ENCODE data around the gene CRYL1.
"Not testable (repeated sequence)": the region's sequence is repeated elsewhere in the genome, so short reads cannot be mapped to it uniquely, and the experiment has no call there.

The CRYL1 gene

GRCh38 chr13:20448470-20448869, 77.2 kb downstream of the CRYL1 start:
- no peak for DNase-seq

GRCh38 chr13:20446900-20447299, 78.8 kb downstream of the CRYL1 start:
- DNase-seq: no peak

GRCh38 chr13:20446405-20446804, 79.3 kb downstream of the CRYL1 start:
- DNase-seq: no peak

- DNase-seq: no peak
Measured at GRCh38 chr13:20442798-20443381, 82.8 kb downstream of the CRYL1 start.

GRCh38 chr13:20442375-20442774, 83.3 kb downstream of the CRYL1 start:
- no peak for DNase-seq

GRCh38 chr13:20441879-20442278, 83.8 kb downstream of the CRYL1 start:
- DNase-seq: no peak

GRCh38 chr13:20441056-20441455, 84.6 kb downstream of the CRYL1 start:
- DNase-seq: no peak

- no peak for DNase-seq
Measured at GRCh38 chr13:20439261-20439660, 86.4 kb downstream of the CRYL1 start.

GRCh38 chr13:20438801-20439200, 86.9 kb downstream of the CRYL1 start:
- no peak for DNase-seq

GRCh38 chr13:20436505-20436904, 89.2 kb downstream of the CRYL1 start:
- DNase-seq: no peak

- DNase-seq: no peak
Measured at GRCh38 chr13:20435616-20436368, 89.9 kb downstream of the CRYL1 start.

- DNase-seq: not testable (repeated sequence)
Measured at GRCh38 chr13:20434210-20434609, 91.4 kb downstream of the CRYL1 start.

GRCh38 chr13:20431687-20432384, 93.8 kb downstream of the CRYL1 start:
- no peak for DNase-seq

GRCh38 chr13:20431080-20431479, 94.6 kb downstream of the CRYL1 start:
- no peak for DNase-seq

GRCh38 chr13:20430296-20430695, 95.4 kb downstream of the CRYL1 start:
- no peak for DNase-seq

- no peak for DNase-seq
Measured at GRCh38 chr13:20429682-20430081, 96.0 kb downstream of the CRYL1 start.

GRCh38 chr13:20428666-20429644, 96.7 kb downstream of the CRYL1 start:
- no peak for DNase-seq

GRCh38 chr13:20426766-20427448, 98.8 kb downstream of the CRYL1 start:
- DNase-seq: no peak

GRCh38 chr13:20425819-20426219, 99.8 kb downstream of the CRYL1 start:
- no peak for DNase-seq

GRCh38 chr13:20424949-20425348, 100.7 kb downstream of the CRYL1 start:
- no peak for DNase-seq

- DNase-seq: no peak
Measured at GRCh38 chr13:20424559-20424852, 101.2 kb downstream of the CRYL1 start.

GRCh38 chr13:20422362-20422761, 103.3 kb downstream of the CRYL1 start:
- no peak for DNase-seq

All from fibroblast of skin of back (primary cell).